ENCODE data around the gene TGFB1.

Gene TGFB1

GRCh38 chr19:41335467-41335866, 18.3 kb downstream of the TGFB1 start:
- ChIA-PET CTCF (interaction anchor here (1.2 to 4.0 kb wide), 3 partner anchors 13 to 20 kb away, joined by 4 to 22 read pairs (median 12); no protein-coding TSS in a partner anchor), POLR2A (interaction anchor here (1.1 to 2.4 kb wide), 2 partner anchors 11 to 13 kb away, joined by 3 to 9 read pairs; no protein-coding TSS in a partner anchor)
- H3K27me3 ChIP-seq (replicated peaks in 2 of 5; ENCODE audit: control insufficient read depth in 4 of 5, insufficient read depth in 5 of 5, low read length in 4 of 5), result no peaks in the 10 kb centered on the region
- peaks cover 2 to 26% (median 20%) of the 10 kb centered on the region in 4 experiments for H3K4me1 ChIP-seq (ENCODE audit: control extremely low read depth in 1 of 4, control insufficient read depth in 4 of 4, insufficient read depth in 4 of 4, low read length in 3 of 4)
- no peak for DNase-seq
- H3K27ac ChIP-seq (ENCODE audit: insufficient read depth in 1 of 2, low read depth in 1 of 2, low read length in 2 of 2, poor library complexity in 1 of 2, severe bottlenecking in 2 of 2), result peak overlapping the region in 1 of 2 experiments; percentile 61
- H3K36me3 ChIP-seq (ENCODE audit: control insufficient read depth in 4 of 4, insufficient read depth in 4 of 4, low read length in 3 of 4), result peaks cover 11 to 61% (median 45%) of the 10 kb centered on the region in 4 experiments
- no peaks in the 10 kb centered on the region for H3K9me3 ChIP-seq (ENCODE audit: control extremely low read depth in 1 of 5, control insufficient read depth in 4 of 5, insufficient read depth in 2 of 5, low read depth in 1 of 5, low read length in 4 of 5)
- WGBS (ENCODE audit: insufficient coverage), result 89% methylated on average over 7 of the region's 10 CpGs
- H3K4me3 ChIP-seq (ENCODE audit: control insufficient read depth in 1 of 7, extremely low read depth in 1 of 7, insufficient read depth in 4 of 7, low read depth in 2 of 7, low read length in 6 of 7), result peak overlapping the region in 1 of 7 experiments; percentile 33

DNA sequence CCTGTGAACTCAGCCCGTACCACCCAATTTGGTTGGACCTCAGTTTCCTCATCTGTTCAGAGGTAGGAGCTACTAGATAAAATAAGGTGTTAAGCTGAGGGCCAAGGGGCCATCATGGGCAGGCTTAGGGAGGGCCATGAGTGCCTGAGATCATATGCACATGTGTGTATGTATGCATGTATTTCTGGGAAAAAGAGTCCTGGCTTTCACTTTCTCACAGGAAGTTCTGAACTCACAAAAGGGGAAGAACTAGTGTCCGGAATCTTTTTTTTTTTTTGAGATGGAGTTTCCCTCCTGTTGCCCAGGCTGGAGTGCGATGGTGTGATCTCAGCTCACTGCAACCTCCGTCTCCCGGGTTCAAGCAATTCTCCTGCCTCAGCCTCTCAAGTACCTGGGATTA, 18.9 kb downstream of the TGFB1 start:
- 0% methylated on average over 3 of the region's 5 CpGs for WGBS (ENCODE audit: insufficient coverage)
- Histone ChIP-seq H3K4me3 (ENCODE audit: control insufficient read depth in 1 of 7, extremely low read depth in 1 of 7, insufficient read depth in 4 of 7, low read depth in 2 of 7, low read length in 6 of 7) (peak overlapping the region in 4 of 7 experiments; percentile 17 to 26 (median 26)), H3K27ac (ENCODE audit: insufficient read depth in 1 of 2, low read depth in 1 of 2, low read length in 2 of 2, poor library complexity in 1 of 2, severe bottlenecking in 2 of 2) (peak overlapping the region in 1 of 2 experiments; percentile 64), H3K4me1 (ENCODE audit: control extremely low read depth in 1 of 4, control insufficient read depth in 4 of 4, insufficient read depth in 4 of 4, low read length in 3 of 4) (peaks cover 3 to 33% (median 26%) of the 10 kb centered on the region in 4 experiments), H3K9me3 (ENCODE audit: control extremely low read depth in 1 of 5, control insufficient read depth in 4 of 5, insufficient read depth in 2 of 5, low read depth in 1 of 5, low read length in 4 of 5) (no peaks in the 10 kb centered on the region), H3K36me3 (ENCODE audit: control insufficient read depth in 4 of 4, insufficient read depth in 4 of 4, low read length in 3 of 4) (peaks cover 13 to 60% (median 44%) of the 10 kb centered on the region in 4 experiments), H3K27me3 (replicated peaks in 2 of 5; ENCODE audit: control insufficient read depth in 4 of 5, insufficient read depth in 5 of 5, low read length in 4 of 5) (no peaks in the 10 kb centered on the region)
- POLR2A ChIA-PET, result interaction anchor here (1.6 to 2.4 kb wide), 2 partner anchors 13 to 17 kb away, joined by 4 to 9 read pairs; no protein-coding TSS in a partner anchor
- CTCF ChIA-PET, result interaction anchor here (1.2 to 4.0 kb wide), 2 partner anchors 14 to 19 kb away, joined by 4 to 22 read pairs; no protein-coding TSS in a partner anchor
- DNase-seq, result peak in 2 of 3 donors; percentile 68 to 71

DNA sequence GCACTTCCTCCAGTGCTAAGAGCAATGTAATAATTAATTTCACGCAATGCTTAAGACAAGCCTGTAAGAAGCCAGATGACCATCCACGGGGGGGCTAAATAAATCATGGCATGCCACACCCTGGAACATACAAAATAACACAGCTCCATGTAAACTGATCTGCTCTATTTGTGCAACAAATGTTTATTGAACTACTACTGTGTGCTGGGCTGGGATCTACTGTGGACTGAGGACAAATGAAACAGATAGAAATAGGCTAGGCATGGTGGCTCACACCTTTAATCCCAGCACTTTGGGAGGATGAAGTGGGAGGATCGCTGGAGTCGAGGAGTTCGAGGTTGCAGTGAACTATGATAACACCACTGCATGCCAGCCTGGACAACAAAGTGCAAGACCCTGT, 21.3 kb downstream of the TGFB1 start:
- CTCF ChIA-PET, result interaction anchor here (2.1 kb wide), 1 partner anchor 19 kb away, joined by 7 read pairs; no protein-coding TSS in a partner anchor
- H3K4me1 ChIP-seq (ENCODE audit: control extremely low read depth in 1 of 4, control insufficient read depth in 4 of 4, insufficient read depth in 4 of 4, low read length in 3 of 4), result peaks cover 13 to 55% (median 49%) of the 10 kb centered on the region in 4 experiments

DNA sequence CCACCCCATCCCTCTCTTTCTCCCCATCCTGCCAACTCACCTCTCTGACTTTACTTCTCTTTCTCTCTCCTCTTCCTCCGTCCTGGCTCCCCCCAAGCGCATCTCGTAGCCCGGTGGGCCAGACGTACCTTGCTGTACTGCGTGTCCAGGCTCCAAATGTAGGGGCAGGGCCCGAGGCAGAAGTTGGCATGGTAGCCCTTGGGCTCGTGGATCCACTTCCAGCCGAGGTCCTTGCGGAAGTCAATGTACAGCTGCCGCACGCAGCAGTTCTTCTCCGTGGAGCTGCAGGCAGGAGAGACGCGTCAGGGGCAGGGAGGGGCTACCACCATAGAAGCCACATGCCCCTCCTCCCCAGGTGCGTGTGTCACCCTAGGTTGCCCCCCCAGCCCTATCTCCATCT, 21.7 kb downstream of the TGFB1 start:
- no peaks in the 10 kb centered on the region for H3K27me3 ChIP-seq (replicated peaks in 2 of 5; ENCODE audit: control insufficient read depth in 4 of 5, insufficient read depth in 5 of 5, low read length in 4 of 5)
- no peak overlapping the region for H3K4me3 ChIP-seq (ENCODE audit: control insufficient read depth in 1 of 7, extremely low read depth in 1 of 7, insufficient read depth in 4 of 7, low read depth in 2 of 7, low read length in 6 of 7)
- H3K36me3 ChIP-seq (ENCODE audit: control insufficient read depth in 4 of 4, insufficient read depth in 4 of 4, low read length in 3 of 4), result peaks cover 12 to 62% (median 38%) of the 10 kb centered on the region in 4 experiments
- DNase-seq, result no peak
- POLR2A ChIA-PET, result interaction anchor here (0.6 to 1.0 kb wide), 2 partner anchors 9 to 10 kb away, joined by 4 read pairs; no protein-coding TSS in a partner anchor
- no peak overlapping the region for H3K27ac ChIP-seq (ENCODE audit: insufficient read depth in 1 of 2, low read depth in 1 of 2, low read length in 2 of 2, poor library complexity in 1 of 2, severe bottlenecking in 2 of 2)
- no peaks in the 10 kb centered on the region for H3K9me3 ChIP-seq (ENCODE audit: control extremely low read depth in 1 of 5, control insufficient read depth in 4 of 5, insufficient read depth in 2 of 5, low read depth in 1 of 5, low read length in 4 of 5)
- WGBS (ENCODE audit: insufficient coverage), result 96% methylated on average over 16 of the region's 16 CpGs
- CTCF ChIA-PET, result interaction anchor here (2.1 kb wide), 1 partner anchor 19 kb away, joined by 7 read pairs; no protein-coding TSS in a partner anchor
- peaks cover 17 to 60% (median 53%) of the 10 kb centered on the region in 4 experiments for H3K4me1 ChIP-seq (ENCODE audit: control extremely low read depth in 1 of 4, control insufficient read depth in 4 of 4, insufficient read depth in 4 of 4, low read length in 3 of 4)

More for the DNA sequence above, 21.3 kb downstream of the TGFB1 start:
- POLR2A ChIA-PET, result interaction anchor here (0.6 kb wide), 1 partner anchor 10 kb away, joined by 4 read pairs; no protein-coding TSS in a partner anchor
- no peak overlapping the region for H3K27ac ChIP-seq (ENCODE audit: insufficient read depth in 1 of 2, low read depth in 1 of 2, low read length in 2 of 2, poor library complexity in 1 of 2, severe bottlenecking in 2 of 2)
- H3K4me3 ChIP-seq (ENCODE audit: control insufficient read depth in 1 of 7, extremely low read depth in 1 of 7, insufficient read depth in 4 of 7, low read depth in 2 of 7, low read length in 6 of 7), result no peak overlapping the region
- H3K36me3 ChIP-seq (ENCODE audit: control insufficient read depth in 4 of 4, insufficient read depth in 4 of 4, low read length in 3 of 4), result peaks cover 13 to 62% (median 38%) of the 10 kb centered on the region in 4 experiments
- WGBS (ENCODE audit: insufficient coverage), result 93% methylated on average over 3 of the region's 5 CpGs
- DNase-seq, result no peak
- H3K27me3 ChIP-seq (replicated peaks in 2 of 5; ENCODE audit: control insufficient read depth in 4 of 5, insufficient read depth in 5 of 5, low read length in 4 of 5), result no peaks in the 10 kb centered on the region
- H3K9me3 ChIP-seq (ENCODE audit: control extremely low read depth in 1 of 5, control insufficient read depth in 4 of 5, insufficient read depth in 2 of 5, low read depth in 1 of 5, low read length in 4 of 5), result no peaks in the 10 kb centered on the region

GRCh38 chr19:41330946-41331678, 22.6 kb downstream of the TGFB1 start:
- Histone ChIP-seq H3K27ac (ENCODE audit: insufficient read depth in 1 of 2, low read depth in 1 of 2, low read length in 2 of 2, poor library complexity in 1 of 2, severe bottlenecking in 2 of 2) (no peak overlapping the region), H3K36me3 (ENCODE audit: control insufficient read depth in 4 of 4, insufficient read depth in 4 of 4, low read length in 3 of 4) (peaks cover 11 to 60% (median 35%) of the 10 kb centered on the region in 4 experiments), H3K4me3 (ENCODE audit: control insufficient read depth in 1 of 7, extremely low read depth in 1 of 7, insufficient read depth in 4 of 7, low read depth in 2 of 7, low read length in 6 of 7) (no peak overlapping the region), H3K9me3 (ENCODE audit: control extremely low read depth in 1 of 5, control insufficient read depth in 4 of 5, insufficient read depth in 2 of 5, low read depth in 1 of 5, low read length in 4 of 5) (no peaks in the 10 kb centered on the region), H3K4me1 (ENCODE audit: control extremely low read depth in 1 of 4, control insufficient read depth in 4 of 4, insufficient read depth in 4 of 4, low read length in 3 of 4) (peaks cover 24 to 69% (median 61%) of the 10 kb centered on the region in 4 experiments), H3K27me3 (replicated peaks in 2 of 5; ENCODE audit: control insufficient read depth in 4 of 5, insufficient read depth in 5 of 5, low read length in 4 of 5) (no peaks in the 10 kb centered on the region)
- 96% methylated on average over 42 of the region's 47 CpGs for WGBS (ENCODE audit: insufficient coverage)
- POLR2A ChIA-PET, result interaction anchor here (1.0 kb wide), 1 partner anchor 9 kb away, joined by 4 read pairs; no protein-coding TSS in a partner anchor
- CTCF ChIA-PET, result interaction anchor here (2.1 kb wide), 1 partner anchor 20 kb away, joined by 7 read pairs; no protein-coding TSS in a partner anchor
- DNase-seq, result no peak

DNA sequence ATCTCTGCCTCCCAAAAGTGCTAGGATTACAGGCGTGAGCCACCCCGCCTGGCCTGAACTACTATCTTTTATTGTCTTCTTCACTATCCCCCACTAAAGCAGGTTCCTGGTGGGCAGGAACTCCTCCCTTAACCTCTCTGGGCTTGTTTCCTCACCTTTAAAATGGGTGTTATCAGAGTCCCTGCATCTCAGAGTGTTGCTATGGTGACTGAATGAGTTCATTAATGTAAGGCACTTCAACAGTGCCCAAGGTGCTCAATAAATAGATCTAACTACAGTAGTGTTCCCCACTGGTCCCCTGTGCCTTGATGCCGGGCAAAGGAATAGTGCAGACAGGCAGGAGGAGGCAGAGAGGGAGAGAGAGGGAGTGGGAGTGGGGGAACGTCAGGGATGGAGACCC, 23.2 kb downstream of the TGFB1 start:
- Histone ChIP-seq H3K9me3 (ENCODE audit: control extremely low read depth in 1 of 5, control insufficient read depth in 4 of 5, insufficient read depth in 2 of 5, low read depth in 1 of 5, low read length in 4 of 5) (no peaks in the 10 kb centered on the region), H3K4me3 (ENCODE audit: control insufficient read depth in 1 of 7, extremely low read depth in 1 of 7, insufficient read depth in 4 of 7, low read depth in 2 of 7, low read length in 6 of 7) (no peak overlapping the region), H3K4me1 (ENCODE audit: control extremely low read depth in 1 of 4, control insufficient read depth in 4 of 4, insufficient read depth in 4 of 4, low read length in 3 of 4) (peaks cover 24 to 71% (median 65%) of the 10 kb centered on the region in 4 experiments), H3K27ac (ENCODE audit: insufficient read depth in 1 of 2, low read depth in 1 of 2, low read length in 2 of 2, poor library complexity in 1 of 2, severe bottlenecking in 2 of 2) (peak overlapping the region in 1 of 2 experiments; percentile 34), H3K36me3 (ENCODE audit: control insufficient read depth in 4 of 4, insufficient read depth in 4 of 4, low read length in 3 of 4) (peaks cover 11 to 58% (median 35%) of the 10 kb centered on the region in 4 experiments), H3K27me3 (replicated peaks in 2 of 5; ENCODE audit: control insufficient read depth in 4 of 5, insufficient read depth in 5 of 5, low read length in 4 of 5) (no peaks in the 10 kb centered on the region)
- DNase-seq, result no peak
- CTCF ChIA-PET, result no interaction called here
- POLR2A ChIA-PET, result no interaction called here
- 100% methylated on average over 1 of the region's 4 CpGs for whole genome bisulfite sequencing (ENCODE audit: insufficient coverage)
